ENCODE data around the gene ALDH1A2.

DNA sequence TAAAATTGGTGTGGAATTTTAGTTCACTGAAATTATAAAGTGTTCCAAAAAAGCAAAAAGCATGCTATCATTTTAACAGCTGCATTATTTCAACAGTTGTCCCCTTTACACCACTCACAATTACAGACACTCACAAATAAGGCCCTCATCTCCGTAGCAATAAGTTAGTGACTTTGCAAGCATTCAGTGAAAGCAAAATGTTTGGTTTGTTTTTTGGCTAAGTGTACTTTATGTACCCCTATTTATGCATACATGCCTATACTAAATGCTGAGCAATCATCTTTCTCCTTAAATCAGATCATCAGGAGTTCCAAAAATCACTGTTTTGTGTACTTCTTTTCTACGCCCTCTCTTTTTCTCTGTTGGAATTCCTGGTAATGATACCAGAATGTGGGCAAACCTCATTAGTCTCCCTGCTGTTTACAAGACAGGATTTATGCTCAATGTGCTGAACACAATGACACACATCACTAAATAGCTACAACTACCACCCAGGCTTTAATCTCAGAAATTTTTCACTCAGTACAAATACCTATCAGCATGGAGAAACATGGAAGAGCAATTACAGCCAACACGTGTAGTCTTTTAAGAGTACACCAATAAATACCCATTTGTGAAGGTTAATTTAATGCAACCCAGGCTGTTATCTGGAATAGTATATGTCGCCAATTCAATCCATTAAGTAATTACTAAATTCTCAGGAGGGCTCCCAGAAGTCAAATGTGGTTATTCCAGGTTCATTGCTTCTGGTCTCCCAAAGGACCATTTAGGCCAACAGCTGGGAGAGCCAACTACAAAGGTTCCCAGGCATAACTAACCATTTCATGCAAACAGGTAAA lies 12.0 kb downstream of the ALDH1A2 start:
- TF ChIP-seq, protein P1, sequence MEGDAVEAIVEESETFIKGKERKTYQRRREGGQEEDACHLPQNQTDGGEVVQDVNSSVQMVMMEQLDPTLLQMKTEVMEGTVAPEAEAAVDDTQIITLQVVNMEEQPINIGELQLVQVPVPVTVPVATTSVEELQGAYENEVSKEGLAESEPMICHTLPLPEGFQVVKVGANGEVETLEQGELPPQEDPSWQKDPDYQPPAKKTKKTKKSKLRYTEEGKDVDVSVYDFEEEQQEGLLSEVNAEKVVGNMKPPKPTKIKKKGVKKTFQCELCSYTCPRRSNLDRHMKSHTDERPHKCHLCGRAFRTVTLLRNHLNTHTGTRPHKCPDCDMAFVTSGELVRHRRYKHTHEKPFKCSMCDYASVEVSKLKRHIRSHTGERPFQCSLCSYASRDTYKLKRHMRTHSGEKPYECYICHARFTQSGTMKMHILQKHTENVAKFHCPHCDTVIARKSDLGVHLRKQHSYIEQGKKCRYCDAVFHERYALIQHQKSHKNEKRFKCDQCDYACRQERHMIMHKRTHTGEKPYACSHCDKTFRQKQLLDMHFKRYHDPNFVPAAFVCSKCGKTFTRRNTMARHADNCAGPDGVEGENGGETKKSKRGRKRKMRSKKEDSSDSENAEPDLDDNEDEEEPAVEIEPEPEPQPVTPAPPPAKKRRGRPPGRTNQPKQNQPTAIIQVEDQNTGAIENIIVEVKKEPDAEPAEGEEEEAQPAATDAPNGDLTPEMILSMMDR (IDR thresholded peaks at IDR 0.05), result no peak
- no peak for TF ChIP-seq EZH2phosphoT487 (IDR thresholded peaks at IDR 0.05)
- no peak for TF ChIP-seq EZH2 (IDR thresholded peaks at IDR 0.05)
